ENCODE data around the gene RANBP6. TPM values are rescaled to one million over a fixed set of nuclear protein-coding genes. Genes with fewer than 3 reads are reported as not detected.
"Not testable (repeated sequence)": the region's sequence is repeated elsewhere in the genome, so short reads cannot be mapped to it uniquely, and the experiment has no call there.

The RANBP6 gene
- total and polyA plus RNA-seq, 11 donors: 7.7 to 65.5 (median 24.1) TPM

DNA sequence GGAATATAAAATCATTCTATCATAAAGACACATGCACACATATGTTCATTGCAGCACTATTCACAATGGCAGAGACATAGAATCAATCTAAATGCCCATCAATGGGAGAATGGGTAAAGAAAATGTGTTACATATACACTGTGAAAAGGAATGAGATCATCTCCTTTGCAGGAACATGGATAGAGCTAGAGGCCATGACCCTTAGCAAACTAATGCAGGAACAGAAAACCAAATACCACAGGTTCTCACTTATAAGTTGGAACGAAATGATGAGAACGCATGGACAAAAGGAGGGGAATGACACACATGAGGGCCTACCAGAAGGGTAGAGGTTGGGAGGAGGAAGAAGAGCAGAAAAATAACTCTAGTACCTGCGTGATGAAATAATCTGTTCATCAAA lies 21.0 kb upstream of the RANBP6 start:
- H3K36me3 ChIP-seq: no peaks in the 10 kb centered on the region
- no peak overlapping the region for H3K27ac ChIP-seq
- DNase-seq (no peak), ATAC-seq (no peak)
- no peaks in the 10 kb centered on the region for H3K9me3 ChIP-seq
- peaks cover 0 to 3% (median 0%) of the 10 kb centered on the region in 9 donors for H3K27me3 ChIP-seq
- no peaks in the 10 kb centered on the region for H3K4me1 ChIP-seq
- WGBS, 4 donors: 87 to 92% (median 89%) methylated on average over 3 of the region's 3 CpGs
- TF ChIP-seq POLR2A (IDR thresholded peaks at IDR 0.05): no peak
- TF ChIP-seq, protein P1, sequence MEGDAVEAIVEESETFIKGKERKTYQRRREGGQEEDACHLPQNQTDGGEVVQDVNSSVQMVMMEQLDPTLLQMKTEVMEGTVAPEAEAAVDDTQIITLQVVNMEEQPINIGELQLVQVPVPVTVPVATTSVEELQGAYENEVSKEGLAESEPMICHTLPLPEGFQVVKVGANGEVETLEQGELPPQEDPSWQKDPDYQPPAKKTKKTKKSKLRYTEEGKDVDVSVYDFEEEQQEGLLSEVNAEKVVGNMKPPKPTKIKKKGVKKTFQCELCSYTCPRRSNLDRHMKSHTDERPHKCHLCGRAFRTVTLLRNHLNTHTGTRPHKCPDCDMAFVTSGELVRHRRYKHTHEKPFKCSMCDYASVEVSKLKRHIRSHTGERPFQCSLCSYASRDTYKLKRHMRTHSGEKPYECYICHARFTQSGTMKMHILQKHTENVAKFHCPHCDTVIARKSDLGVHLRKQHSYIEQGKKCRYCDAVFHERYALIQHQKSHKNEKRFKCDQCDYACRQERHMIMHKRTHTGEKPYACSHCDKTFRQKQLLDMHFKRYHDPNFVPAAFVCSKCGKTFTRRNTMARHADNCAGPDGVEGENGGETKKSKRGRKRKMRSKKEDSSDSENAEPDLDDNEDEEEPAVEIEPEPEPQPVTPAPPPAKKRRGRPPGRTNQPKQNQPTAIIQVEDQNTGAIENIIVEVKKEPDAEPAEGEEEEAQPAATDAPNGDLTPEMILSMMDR (IDR thresholded peaks at IDR 0.05): no peak
- no peak overlapping the region for H3K4me3 ChIP-seq
- intact Hi-C loops (cut with DNase I): no loop called here

DNA sequence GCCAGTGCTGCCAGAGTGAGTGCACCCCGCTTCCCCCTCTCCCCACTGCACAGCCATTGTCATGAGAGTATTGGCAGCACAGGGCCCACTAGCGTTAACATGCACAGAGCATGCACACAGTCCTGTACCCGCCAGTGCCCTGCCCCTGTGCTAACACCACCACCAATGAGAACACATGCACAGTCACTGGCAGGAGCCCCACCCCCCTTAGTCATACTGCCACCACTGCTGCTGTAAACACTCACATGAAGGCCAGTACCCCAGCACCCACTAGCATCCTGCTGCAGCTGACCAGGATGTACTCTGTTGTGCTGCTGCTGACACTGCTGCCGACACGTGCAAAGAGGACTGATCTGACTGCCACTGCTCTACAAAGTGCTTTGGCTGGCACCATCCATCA lies 19.5 kb upstream of the RANBP6 start:
- peaks cover 0 to 7% (median 0%) of the 10 kb centered on the region in 9 donors for H3K27me3 ChIP-seq
- 74 to 80% (median 78%) methylated on average over 5 of the region's 5 CpGs for WGBS, 4 donors
- no peaks in the 10 kb centered on the region for H3K9me3 ChIP-seq
- no peak overlapping the region for H3K4me3 ChIP-seq
- no peaks in the 10 kb centered on the region for H3K36me3 ChIP-seq
- intact Hi-C loops (cut with DNase I): no loop called here
- no peak overlapping the region for H3K27ac ChIP-seq
- no peak for TF ChIP-seq POLR2A (IDR thresholded peaks at IDR 0.05)
- TF ChIP-seq, protein P1 (IDR thresholded peaks at IDR 0.05): no peak
- peak in 1 of 4 donors; percentile 27 for ATAC-seq
- DNase-seq: no peak
- no peaks in the 10 kb centered on the region for H3K4me1 ChIP-seq

DNA sequence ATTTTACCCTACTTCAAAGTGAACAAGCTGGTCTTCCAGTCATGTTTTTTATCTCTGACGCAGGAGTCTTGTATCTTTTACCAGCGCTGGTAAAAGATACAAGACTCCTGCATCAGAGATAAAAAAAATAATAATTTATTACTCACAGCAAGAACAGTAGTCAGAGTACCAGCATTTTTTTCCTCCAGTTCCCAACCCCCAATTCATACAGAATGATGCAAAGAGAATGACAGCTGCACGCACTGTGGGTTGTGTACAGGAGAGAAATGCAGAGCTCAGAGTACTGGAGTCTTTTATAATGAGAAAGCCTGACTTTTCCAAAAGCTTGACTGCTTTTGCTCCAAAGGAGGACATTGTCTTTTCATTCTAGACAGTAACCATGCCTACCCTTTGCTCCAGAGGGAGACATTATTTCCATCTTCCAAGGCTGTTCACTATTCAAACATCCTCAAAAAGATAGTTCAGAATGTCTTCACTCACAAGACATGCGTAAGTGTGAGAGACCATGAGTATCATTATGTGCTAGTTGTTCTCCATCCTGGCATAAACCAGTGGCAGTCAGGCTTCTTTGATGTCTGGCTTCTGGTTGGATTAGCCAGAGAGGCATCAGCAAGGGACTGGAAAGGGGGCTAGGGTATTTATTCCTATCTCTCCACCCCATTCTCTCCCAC lies 14.3 kb upstream of the RANBP6 start:
- TF ChIP-seq, protein P1 (IDR thresholded peaks at IDR 0.05): no peak
- no peak for TF ChIP-seq POLR2A (IDR thresholded peaks at IDR 0.05)
- intact Hi-C loops (cut with DNase I): loop anchor here in 1 of 10 donors (10.0 kb wide), 1 partner anchor 65 kb away; no protein-coding TSS in a partner anchor
- ATAC-seq: no peak

DNA sequence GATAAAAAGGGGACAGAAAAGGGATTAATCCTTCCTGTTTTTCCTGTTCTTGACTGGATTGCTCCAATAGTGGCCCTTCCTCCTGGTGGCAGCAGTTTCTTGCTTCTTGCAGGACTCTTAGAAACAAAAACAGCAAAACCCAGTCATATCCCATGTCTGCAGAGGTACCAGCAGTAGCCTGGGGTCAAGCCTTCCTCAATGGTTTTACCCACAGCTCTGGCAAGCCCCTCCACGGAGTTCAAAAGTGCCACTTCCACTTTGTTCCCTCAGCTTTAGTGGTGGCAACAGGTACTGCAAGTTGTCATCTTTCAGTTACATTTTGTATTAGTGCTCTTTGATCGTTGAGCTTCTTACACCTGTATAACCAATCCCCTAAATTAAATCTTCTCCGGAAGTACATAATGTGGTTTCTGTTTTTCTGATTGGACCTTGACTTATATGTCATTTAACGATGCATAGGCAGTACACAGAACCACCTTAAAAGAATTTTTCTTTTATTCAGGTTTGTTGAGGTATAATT lies 8.7 kb upstream of the RANBP6 start:
- DNase-seq: no peak
- no peaks in the 10 kb centered on the region for H3K36me3 ChIP-seq
- H3K4me1 ChIP-seq: no peaks in the 10 kb centered on the region
- ATAC-seq: no peak
- H3K27me3 ChIP-seq: peaks cover 0 to 6% (median 0%) of the 10 kb centered on the region in 9 donors
- H3K27ac ChIP-seq: no peak overlapping the region
- H3K4me3 ChIP-seq: no peak overlapping the region
- 35 to 55% (median 41%) methylated on average over 4 of the region's 4 CpGs for WGBS, 4 donors
- TF ChIP-seq, protein P1 (IDR thresholded peaks at IDR 0.05): peak in 11 of 12 donors; percentile 13 to 70 (median 49)
- TF ChIP-seq POLR2A (IDR thresholded peaks at IDR 0.05): no peak
- intact Hi-C loops (cut with DNase I): loop anchor here in 1 of 10 donors (10.0 kb wide), 1 partner anchor 59 kb away; no protein-coding TSS in a partner anchor
- H3K9me3 ChIP-seq: no peaks in the 10 kb centered on the region

More for the DNA sequence above, 14.3 kb upstream of the RANBP6 start:
- peaks cover 0 to 14% (median 0%) of the 10 kb centered on the region in 9 donors for H3K27me3 ChIP-seq
- no peaks in the 10 kb centered on the region for H3K4me1 ChIP-seq
- WGBS, 4 donors: 47 to 55% (median 52%) methylated on average over 4 of the region's 4 CpGs
- H3K27ac ChIP-seq: no peak overlapping the region
- no peaks in the 10 kb centered on the region for H3K36me3 ChIP-seq
- no peaks in the 10 kb centered on the region for H3K9me3 ChIP-seq
- H3K4me3 ChIP-seq: no peak overlapping the region
- DNase-seq: no peak

DNA sequence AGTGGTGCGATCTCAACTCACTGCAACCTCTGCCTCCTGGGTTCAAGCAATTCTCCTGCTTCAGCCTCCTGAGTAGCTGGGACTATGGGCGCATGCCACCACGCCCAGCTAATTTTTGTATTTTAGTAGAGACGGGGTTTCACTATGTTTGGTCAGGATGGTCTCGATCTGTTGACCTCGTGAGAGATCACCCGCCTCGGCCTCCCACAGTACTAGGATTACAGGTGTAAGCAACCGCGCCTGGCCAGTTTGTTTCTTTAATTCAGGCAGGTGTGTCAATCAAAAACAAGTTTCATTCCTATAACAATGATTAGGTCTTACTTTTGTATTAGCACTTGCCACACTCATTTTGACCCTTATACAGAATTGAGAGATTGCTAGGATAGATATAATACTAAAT lies 1.6 kb upstream of the RANBP6 start:
- WGBS, 4 donors: 95 to 97% (median 96%) methylated on average over 10 of the region's 10 CpGs
- intact Hi-C loops (cut with DNase I): loop anchor here in 2 of 10 donors (5.0 kb wide), 2 partner anchors 70 to 390 kb away; partner anchors contain the start of gene RIC1 (in 1 of the 2)
- not testable (repeated sequence) for H3K27me3 ChIP-seq, H3K27ac ChIP-seq, DNase-seq, ATAC-seq, H3K9me3 ChIP-seq, H3K4me3 ChIP-seq
- Histone ChIP-seq H3K4me1 (peaks cover 0 to 36% (median 26%) of the 10 kb centered on the region in 12 donors), H3K36me3 (peaks cover 0 to 22% (median 13%) of the 10 kb centered on the region in 9 donors)
